CD4-positive, alpha-beta T cell treated with Interleukin-21 for 1 hour (primary cell): ENCODE data around the gene AUTS2.

Experiments
- DNase-seq: peaks from one replicate; pipeline ENCODE4 v3.0.0-alpha.2; 2020

AUTS2 gene

DNA sequence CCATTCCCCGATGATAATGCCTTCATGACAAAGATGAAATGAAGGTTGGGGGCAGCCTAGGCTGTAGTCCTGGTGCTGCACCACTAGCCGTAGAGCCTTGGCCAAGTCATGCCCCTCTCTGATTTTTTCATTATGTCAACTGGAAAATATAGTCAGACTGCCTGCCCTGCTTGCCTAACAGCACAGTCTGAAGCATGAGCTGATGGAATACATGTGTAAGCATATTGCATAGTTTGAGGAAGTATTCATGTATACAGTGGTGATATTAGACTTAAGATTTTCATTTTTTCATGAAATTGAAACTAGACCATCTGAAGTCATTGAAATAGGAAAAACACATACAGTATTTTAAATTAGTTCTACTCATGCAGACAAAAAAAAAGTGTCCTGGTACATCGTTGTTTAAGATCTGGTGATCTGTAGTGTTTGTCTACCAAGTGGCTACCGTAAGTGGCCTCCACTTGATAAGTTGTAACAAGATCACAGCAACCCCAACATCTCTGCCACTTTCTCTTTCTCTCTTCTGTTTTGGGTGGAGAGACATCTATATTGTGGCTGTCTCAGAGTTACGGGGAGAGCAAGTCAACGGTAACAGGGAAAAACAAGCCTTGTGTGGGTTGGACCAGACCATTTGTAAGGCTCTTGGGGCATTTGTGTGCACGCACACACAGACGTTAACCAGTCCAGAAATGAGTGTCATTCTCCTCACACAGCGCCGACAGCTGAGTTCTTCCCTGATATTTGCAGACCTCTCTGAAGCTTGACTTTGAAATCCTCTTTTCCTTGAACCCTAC lies 817.1 kb downstream of the AUTS2 start:
- DNase-seq, result no peak

DNA sequence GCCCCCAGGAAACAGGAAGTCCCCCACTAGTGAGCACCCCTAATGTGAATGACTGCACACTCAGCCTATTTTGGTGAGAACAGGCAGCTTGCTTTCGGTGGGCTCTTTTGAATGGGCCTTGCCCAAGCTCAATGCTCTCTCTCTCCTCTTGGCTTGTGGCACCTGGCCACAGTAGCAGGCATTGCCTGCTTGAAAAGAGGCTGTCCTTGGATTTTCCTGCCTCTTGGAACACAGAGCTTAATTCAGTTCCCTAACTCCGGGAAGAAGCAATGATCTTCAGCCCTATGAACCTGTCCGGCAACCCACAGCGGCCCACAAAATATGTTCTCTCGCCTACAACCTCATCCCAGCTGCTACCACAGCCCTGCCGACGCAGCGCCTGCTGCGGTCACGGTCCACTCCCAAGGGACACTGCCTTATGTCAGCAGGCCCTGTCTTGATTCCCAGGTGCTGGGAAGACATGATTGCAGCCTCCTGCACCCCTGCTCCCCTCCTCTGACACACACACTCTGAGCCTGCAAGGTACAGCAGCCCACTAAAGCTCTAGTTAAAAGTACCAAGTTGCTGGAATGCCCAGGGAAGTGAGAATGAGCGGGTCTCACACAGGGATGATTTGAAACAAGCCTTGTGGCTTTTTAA lies 818.2 kb downstream of the AUTS2 start:
- DNase-seq, result no peak

DNA sequence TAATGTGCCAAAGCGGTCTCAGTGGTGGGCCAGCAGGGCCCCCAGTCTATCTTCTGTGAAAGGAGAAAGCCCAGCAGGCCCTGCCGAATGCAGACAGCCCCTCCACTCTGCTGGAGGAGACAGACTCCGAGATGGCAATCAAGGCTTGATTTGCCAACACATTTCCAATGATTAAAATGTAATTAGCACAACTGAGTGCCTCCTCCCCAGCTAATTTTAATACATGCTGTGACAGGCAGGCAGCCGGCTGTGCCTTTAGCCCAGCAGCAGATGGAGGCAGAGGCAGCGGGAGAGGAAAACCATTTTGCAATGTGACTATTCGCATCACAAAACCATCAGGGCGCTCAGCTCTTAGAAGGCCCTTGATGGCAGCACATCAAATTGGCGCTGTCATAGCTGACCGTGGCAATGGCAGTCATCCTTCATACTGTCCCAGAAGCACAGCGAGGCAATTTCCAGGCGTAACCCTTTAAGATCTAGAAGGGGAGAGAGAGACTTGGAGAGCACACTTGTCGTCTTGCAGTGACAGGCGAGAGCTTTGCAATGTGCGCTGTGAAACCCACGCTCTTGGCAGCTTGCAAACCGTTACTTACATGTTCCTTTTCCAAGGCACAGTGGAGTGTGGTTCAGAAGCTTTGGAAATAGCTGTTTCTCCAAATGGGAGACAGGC lies 818.8 kb downstream of the AUTS2 start:
- DNase-seq, result no peak

DNA sequence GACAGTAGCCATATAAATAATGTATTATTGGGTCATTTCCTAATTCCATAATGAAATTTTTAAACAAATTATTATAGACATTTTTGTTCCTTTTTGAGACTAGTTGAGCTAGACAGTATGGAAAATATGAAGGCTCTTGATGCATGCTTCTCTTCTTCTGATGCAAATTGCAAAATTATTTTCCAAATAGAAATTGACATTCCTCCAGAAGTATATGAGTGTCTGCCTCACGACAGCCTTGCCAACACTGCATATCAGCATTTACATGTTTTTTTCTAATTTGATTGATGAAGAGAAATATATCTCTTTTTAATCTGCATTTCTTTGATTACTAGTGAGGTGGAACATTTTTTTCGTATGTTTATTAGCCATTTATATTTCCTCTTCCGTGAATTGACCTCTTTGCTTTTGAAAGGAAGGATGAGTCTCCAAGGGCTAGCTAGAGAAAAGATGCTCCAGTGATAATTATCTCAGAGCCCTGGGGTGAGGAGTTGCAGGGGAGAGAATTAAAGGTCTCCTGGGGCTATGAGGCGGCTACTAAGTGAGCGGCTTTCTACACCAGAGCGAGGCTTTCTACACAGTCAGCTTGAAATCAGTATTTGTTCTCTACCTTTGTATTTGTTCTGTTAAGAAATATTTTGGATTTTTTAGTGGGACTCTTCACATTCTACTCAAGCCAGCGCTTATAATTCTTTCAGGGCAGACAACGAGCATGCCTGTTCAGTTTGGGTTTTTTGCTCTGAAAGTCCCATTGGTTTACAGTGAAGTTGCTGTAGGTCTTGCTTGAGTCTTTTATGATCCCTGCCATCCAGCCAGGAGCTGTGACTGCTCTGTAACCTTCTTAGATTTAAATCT lies 821.5 kb downstream of the AUTS2 start:
- DNase-seq, result no peak

DNA sequence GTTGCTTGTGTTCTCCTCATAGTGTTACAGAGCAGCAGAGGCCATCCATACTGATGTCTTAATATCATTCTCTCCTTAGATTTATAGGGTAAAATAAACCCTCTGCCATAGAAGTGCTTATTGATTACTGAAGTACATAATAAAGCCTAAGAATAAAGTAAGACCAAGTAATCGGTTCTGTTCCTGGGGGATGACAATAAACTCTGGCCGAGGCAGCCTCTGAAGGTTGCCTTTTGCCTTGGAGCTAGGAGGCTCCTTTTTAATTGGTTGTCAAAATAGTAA lies 822.0 kb downstream of the AUTS2 start:
- DNase-seq, result no peak

DNA sequence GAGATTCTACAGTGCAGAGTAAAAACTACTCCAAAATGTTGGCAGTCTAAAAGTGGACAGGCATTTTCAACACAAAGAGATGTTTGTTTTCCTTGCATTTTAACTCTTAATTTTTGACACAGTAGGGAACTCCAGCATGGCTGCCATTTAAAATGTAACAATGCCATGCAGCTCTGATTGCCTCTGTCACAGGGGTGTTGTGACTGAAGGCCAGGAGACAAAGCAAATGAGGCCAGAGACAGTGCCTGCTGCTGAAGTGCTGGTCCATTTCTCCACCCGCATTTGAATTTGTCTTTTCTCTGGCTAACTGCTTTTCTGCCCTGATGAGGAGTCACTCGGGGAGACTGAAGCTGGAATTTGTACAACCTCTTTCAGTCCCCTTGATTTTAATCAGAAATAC lies 823.0 kb downstream of the AUTS2 start:
- no peak for DNase-seq

DNA sequence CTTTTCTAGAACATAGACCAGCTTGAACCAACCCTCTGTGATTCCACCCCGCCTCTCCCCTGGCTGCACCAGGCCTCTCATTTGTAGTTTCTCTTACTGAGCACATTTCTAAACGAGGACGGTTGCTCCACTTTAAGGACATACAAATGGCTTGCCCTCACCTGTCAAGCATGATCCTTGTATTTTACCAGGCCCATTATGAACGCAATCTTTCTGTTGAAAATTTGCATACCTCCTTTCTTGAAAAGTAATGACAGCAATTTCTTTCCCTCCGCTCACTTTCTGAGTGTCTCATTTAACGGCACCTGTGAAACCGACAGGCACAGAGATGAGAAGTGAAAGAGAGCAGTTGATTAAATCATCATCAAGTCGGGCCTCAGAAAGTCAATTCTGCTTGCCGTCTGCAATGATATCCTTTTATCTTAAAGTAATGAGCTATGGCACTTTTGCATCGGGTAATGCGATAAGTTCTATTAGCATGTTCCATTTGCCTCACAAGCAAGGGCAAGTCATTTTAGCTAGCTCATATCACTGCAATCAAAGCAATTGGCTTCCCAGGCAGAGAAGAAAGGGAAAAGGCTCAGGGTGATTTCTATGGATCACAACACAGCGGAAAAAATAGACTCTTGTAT lies 828.1 kb downstream of the AUTS2 start:
- DNase-seq, result no peak

DNA sequence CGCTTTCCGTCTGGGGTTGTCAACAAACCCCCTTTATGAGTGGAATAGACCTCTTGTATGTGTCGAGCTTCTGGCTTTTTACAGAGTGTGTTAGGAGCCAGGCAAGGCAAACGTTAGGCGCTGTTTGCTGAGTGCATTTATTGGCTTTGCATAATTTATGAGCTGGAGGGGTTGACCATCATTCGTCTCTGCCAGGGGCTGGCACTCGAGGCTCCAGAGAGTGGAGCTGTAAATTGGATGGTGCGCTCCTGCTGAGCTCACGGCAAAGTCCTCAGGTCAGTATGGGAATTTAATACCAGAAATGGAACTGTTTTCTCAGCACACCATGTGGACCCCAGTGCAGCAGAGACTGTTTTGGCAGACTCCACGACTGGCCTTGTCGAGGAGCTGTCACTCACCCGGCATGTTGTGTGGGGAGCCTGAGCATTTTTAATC lies 834.3 kb downstream of the AUTS2 start:
- DNase-seq, result no peak

DNA sequence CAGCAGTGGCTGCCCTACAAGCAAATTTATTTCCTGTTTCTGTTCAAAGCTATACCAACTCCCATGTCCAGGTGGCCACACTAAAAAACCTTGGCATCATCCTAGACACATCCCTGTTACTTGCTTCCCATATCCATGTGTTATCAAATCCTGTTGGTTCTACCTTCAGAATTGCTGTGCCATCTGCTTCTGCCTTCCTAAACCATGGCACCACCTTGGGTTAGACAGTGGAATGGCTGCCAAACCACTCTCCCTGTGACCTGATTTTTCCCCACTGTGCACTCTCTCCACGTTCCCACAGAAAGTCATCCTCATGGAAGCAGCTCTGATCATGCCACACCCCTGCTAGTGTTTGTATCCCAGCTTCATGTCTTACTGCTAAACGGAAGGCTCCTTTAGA lies 836.1 kb downstream of the AUTS2 start:
- DNase-seq, result no peak

DNA sequence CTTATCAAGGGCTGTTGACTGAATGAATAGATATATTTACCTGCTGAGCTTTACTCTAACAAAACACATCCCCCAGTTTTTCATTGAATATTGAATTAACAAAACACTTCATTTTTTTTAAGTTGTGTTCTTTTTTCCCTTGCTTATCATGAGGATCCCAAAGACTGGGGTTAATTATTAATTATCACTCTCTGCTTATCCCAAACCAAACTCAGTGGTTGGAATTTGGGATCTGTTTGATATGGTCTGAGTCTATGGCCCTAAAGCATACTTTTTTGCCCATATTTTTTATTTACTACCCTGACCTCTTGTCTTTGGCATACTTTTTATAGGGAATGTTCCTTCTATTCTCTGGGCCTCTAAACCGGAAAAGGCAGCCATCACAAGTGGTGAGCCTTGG lies 836.5 kb downstream of the AUTS2 start:
- no peak for DNase-seq

DNA sequence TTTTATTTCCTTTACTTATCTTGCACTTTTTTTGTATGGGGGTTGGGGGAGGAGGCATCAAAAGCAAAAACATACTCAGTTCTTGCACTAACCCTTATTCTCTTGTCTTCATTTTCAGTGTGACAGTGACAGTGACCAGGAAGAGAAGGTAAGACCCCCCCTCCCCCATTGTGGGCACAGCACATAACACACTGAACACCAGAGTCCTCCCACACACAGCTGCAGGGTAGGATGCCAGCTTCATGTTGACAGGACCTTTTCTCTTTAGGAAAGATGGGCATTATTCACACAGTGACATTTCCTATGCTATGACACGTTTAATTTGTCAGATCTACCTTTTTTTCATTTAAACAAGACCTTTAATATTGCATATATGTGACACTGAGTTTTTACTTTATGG lies 837.4 kb downstream of the AUTS2 start:
- DNase-seq, result no peak

DNA sequence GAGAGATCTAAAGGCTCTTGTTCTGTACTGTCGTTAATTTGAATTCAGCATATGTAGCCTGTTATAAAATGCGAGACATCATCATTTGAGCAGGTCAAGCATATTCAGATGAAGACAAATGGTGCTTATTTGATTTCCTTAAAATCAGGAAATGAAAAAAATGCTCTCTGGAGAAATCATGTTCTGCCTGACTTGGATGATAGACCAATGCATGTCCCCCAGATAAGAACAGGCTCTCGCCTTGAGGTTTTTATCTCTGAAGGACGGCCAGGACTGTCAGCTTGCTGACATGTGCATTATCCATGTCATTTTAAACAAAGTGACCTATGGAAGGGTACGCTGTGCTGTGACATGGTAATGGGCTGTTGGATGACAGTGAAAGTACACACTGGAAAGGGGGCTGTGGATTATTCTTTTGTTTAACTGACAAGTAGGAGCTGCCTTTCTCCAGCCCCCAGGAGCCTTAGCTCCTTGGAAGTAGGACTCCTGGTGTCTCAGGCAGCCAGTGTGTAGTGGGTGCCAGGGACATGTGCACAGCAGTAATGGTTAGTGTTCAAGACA lies 838.6 kb downstream of the AUTS2 start:
- DNase-seq, result no peak

DNA sequence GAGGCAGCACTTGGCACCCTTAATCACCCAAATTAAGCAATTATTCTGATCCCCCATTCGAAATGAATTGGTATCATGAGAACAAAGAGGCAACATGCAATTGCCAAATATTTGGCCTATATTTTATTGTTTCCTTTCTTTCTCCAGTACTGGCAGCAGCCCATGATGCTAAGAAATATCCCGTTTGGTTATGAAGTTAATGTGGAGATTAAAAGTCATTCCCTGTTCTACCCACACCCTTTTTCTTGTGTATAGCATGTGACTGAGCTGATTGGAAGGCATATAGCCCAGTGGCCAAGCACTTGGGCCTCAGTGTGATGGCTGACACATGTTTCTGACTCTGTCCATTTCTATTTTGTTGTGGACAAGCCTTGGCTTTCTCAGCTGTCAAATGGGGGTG lies 841.4 kb downstream of the AUTS2 start:
- DNase-seq, result no peak

DNA sequence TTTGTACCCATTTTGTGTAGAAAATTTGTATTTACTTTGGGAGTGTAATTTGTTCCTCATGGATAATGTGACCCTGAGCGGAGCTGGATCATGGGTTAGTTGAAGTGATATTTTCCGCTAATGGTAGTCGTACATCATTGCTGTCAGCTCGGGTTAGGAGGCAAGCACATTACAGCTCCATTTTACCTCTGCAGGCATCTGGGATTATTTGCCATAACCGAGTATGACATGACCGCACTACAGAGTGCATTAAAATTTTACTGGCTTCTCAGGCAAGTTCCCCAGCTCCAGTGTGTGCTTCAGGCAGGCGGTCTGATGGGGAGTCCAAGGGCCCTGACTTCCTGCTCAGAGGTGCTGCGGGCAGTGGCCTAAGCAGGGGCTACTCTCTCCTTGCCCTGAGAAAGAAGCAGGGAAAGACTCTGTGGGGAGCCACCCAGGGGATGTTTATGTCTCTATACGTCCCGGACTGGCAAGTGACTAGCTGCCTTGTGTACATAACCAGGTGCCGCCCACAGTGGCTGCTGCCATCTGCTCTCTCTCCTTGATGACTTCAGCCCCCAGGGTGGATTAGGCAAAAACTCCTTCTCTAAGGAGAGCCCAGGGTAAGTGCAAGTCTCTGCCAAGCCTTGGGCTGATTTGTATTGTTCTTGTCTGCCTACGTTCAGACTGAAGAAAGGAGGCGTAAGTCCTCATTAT lies 848.3 kb downstream of the AUTS2 start:
- DNase-seq, result no peak

DNA sequence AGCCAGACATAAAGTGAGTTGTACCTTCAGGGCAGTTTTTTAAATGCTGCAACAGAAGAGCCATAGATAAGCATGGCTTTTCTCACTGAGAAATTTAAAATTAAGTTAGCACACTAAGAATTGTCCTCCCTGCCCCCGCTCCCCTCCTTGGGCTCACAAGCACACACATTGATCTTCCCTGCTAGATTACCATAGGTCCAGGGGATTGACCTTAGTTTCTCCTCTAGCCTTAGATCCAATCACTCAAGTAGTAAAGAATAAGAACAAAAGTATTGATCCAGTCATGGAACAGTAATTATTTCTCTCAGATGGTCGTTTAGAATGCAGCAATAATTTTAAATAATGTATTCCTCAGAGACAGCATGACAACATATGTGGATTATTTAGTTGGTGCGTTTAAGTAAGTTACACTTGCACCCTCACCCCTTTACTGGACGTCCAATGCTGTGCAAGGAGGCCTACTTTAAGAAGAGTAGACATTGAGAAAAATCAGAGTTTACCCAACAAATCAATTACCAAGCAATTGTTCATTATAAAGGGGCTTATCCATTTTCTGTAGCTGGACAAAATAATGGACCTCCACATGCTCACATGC lies 850.1 kb downstream of the AUTS2 start:
- no peak for DNase-seq

DNA sequence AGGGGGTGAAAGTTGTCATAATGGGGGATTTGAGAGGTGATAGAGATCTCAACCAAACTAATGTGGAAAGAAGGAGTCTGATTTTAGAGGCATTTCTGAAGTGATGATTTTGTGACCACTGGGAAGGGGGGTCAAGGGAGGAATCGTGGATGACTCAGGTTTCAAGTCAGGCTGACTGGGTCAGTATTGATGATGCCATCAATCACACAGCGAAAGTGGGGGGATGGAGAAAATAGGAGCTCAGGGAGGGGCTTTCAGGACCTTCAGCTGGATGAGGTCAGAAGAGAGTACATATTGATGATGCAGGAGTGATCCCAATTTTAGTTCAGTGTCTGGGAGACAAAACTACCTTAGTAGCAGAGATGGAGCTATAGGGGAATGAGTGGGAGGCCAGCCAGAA lies 852.5 kb downstream of the AUTS2 start:
- no peak for DNase-seq

DNA sequence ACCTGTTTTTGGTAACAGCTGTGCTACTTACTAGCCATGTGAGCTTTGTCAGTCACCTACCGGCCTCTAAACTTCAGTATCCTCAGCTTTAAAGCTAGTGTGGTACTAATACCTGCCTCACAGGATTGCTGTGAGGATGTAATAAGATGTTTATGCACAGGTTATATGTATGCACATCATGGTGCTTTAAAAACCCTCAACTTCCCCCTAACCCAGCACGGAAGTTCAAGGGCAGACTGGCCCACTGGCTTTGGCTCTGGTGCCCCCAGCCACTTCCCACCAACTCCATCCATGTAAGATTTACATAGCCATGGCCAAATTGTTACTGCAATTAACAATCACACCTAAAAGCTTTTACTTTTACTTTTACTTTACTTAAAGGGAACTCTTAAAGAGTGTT lies 857.6 kb downstream of the AUTS2 start:
- DNase-seq, result no peak

DNA sequence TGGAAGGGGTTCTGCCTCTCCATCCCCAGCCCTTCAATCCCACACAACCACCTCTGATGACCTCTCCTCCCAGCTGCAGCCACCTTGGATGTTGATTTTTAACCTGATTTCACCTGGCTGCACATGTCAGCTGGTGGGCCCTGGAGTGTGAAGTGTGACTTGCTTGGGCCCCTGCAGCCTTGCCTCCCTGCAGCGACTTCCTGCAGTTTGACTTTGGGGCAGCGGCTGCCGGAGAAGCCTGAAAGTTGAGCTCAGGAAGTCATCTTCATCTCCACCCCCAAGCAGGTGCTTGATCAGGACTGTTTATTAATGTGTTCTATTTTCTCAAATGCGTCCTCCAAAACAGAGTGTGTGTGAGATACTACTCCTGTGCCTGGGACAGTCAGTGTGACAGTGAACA lies 858.4 kb downstream of the AUTS2 start:
- no peak for DNase-seq

DNA sequence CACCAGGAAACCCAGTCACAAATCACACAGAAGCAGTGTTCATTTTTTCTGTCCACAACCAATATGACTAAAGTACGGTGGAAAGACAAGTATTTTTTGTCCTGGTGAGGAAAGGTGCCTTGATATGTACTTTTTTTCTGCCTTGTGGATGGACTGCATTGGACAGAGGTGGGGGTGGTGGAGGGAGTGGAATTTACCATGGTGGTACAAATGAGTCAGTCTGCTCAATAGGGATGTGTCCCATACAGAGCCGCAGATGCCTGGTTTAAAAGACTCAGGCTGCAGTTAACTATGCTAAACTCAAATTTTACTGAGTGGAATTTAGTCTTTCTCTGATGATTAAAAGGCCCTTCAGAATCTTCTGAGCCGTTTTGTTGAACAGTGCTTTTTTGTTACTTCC lies 859.2 kb downstream of the AUTS2 start:
- no peak for DNase-seq

DNA sequence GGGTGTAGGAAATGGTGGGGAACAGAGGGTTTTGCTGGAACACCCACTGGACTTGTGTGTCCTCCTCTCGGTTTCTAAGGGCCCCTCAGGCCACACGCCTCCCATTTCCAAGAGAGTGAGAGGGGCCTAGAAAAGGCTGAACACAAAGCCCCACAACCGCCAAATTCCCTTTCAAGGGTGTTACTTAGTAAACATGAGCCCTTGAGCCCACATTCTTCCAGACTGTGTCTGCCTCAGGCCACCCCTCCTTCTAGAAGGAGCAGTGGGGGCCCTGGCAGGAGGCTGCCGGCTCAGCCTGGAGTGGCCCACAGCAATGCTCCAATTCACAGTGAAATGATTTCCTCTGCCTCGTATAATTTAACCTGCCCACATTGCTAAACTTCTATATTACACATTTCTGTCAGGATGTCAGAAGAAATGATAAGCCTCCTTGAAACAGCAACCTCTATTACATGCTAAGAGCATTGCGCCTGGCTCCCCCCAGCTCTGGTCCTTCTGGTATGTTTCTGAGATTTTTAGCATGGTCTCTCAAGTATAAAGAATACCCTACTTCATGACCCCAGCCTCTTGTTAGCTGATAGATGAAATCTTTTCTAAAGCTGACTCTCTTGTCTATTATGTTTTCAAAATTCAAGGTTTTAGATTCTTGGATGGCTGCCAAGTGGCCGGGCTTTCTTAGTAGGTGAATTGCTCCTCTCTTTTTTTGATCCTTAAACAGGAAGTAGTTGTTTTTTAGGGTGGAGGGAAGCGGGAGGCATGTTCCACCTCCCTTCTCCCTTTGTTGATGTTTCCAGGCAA lies 859.8 kb downstream of the AUTS2 start:
- no peak for DNase-seq

DNA sequence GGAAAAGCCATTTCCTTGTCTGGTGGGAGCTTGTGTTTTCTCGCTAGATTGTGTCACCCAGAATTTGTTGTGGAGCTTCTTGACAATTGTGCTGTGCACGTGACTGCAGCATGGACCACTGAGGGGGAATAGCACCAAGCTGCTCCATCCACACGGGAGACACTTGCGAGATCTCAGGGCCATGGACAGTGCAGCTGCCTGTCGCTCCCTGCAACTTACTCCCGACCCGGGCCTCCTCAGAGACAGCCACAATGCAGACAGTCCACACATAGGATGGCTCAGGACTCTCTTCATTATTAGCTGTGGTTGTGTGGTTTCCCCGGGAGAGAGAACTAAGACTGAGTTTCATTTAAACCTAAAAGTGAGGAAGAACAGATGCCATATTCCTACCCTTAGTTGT lies 860.5 kb downstream of the AUTS2 start:
- no peak for DNase-seq
